ENCODE data around the gene COL6A6. TPM values are rescaled to one million over a fixed set of nuclear protein-coding genes. Genes with fewer than 3 reads are reported as not detected.

The COL6A6 gene
- total and polyA plus RNA-seq, 2 experiments from 2014 or later: 0.07 to 0.10 TPM

GRCh38 chr3:130514681-130515080, 2.3 kb upstream of the COL6A6 start:
- H2AFZ ChIP-seq: no peak overlapping the region
- no peak overlapping the region for H3K27ac ChIP-seq (ENCODE audit: low read depth)
- H3K27me3 ChIP-seq (ENCODE audit: insufficient read depth): peaks cover 58% of the 10 kb centered on the region
- Mint-ChIP-seq H3K36me3 (ENCODE audit: low read depth) (no peaks in the 10 kb centered on the region; the same call in 2 of the 3 replicates), H3K9me3 (no peaks in the 10 kb centered on the region), H3K27me3 (ENCODE audit: insufficient read depth, low read depth, poor library complexity) (peaks cover 21% of the 10 kb centered on the region), H3K4me1 (peaks cover 8% of the 10 kb centered on the region), H3K27ac (no peak overlapping the region), H3K4me3 (no peak overlapping the region)
- no peaks in the 10 kb centered on the region for H3F3A ChIP-seq (replicated peaks; ENCODE audit: low read depth)
- H3K9me2 ChIP-seq (ENCODE audit: insufficient read depth): peaks cover 3% of the 10 kb centered on the region
- H3K4me2 ChIP-seq: no peak overlapping the region
- H3K36me3 ChIP-seq (ENCODE audit: insufficient read depth): no peaks in the 10 kb centered on the region
- no peak for ATAC-seq
- H3K4me3 ChIP-seq: no peak overlapping the region
- DNase-seq (ENCODE audit: low spot score): no peak
- no peaks in the 10 kb centered on the region; the same call in 1 of the 2 replicates for H3K4me1 ChIP-seq (ENCODE audit: insufficient read depth)
- H3K79me2 ChIP-seq (replicated peaks; ENCODE audit: insufficient read depth): no peaks in the 10 kb centered on the region
- no peaks in the 10 kb centered on the region; the same call in 1 of the 2 replicates for H4K20me1 ChIP-seq (replicated peaks; ENCODE audit: insufficient read depth)
- TF ChIP-seq CTCF (conservative IDR thresholded peaks at IDR 0.05; ENCODE audit: low read depth in 2 of 2): no peak
- no peak for TF ChIP-seq ZNF462 (CRISPR knock-in tag; IDR thresholded peaks at IDR 0.05)
- TF ChIP-seq POLR2AphosphoS5 (IDR thresholded peaks at IDR 0.05; ENCODE audit: low read depth): no peak
- no peak for TF ChIP-seq JUNB (IDR thresholded peaks at IDR 0.05; ENCODE audit: unreplicated experiment)
